MCF 10A (cell line): Measurements from ENCODE around the gene PDC. TPM values are rescaled to one million over a fixed set of nuclear protein-coding genes. Genes with fewer than 3 reads are reported as not detected.
"Not testable (repeated sequence)": the region's sequence is repeated elsewhere in the genome, so short reads cannot be mapped to it uniquely, and the experiment has no call there.

Experiments
- BruUV-seq: library from RNA; stranded (reverse); fragments of 400-500 nt; replicated peaks from 2 replicates; lab custom pipeline; 2021; lab: Mats Ljungman, UMichigan
- CTCF ChIA-PET: fragments of 300-600 bp; sonication (Branson Sonifier 250); formaldehyde crosslinking; extraction: SDS; loops from one replicate; lab custom pipeline; 2021; ENCODE audit warnings: antibody characterized with exemption, inconsistent platforms; lab: Yijun Ruan, JAX
- POLR2A ChIA-PET: fragments of 300-600, 350-650 bp; sonication (Branson Sonifier 250); formaldehyde crosslinking; extraction: SDS; loops from one replicate; lab custom pipeline; 2020; ENCODE audit warnings: antibody characterized with exemption, inconsistent platforms; lab: Yijun Ruan, JAX
- DNase-seq: peaks from one replicate; pipeline ENCODE4 v3.0.0-alpha.2; 2018; ENCODE audit not compliant: unreplicated experiment
- H3K27ac Mint-ChIP-seq: one replicate; pipeline ENCODE4 v1.8.0; 2022; ENCODE audit warnings: mild to moderate bottlenecking, low read depth, mixed read lengths; ENCODE audit not compliant: unreplicated experiment
- H3K27me3 Mint-ChIP-seq: one replicate; pipeline ENCODE4 v1.8.0; 2022; ENCODE audit warnings: mixed read lengths; ENCODE audit not compliant: insufficient read depth, unreplicated experiment
- H3K36me3 Mint-ChIP-seq: one replicate; pipeline ENCODE4 v1.8.0; 2022; ENCODE audit warnings: mild to moderate bottlenecking, moderate library complexity, mixed read lengths; ENCODE audit not compliant: insufficient read depth, unreplicated experiment
- H3K4me1 Mint-ChIP-seq: one replicate; pipeline ENCODE4 v1.8.0; 2022; ENCODE audit warnings: mixed read lengths; ENCODE audit not compliant: insufficient read depth, unreplicated experiment
- H3K4me3 Mint-ChIP-seq: one replicate; pipeline ENCODE4 v1.8.0; 2022; ENCODE audit warnings: mild to moderate bottlenecking, moderate library complexity, mixed read lengths; ENCODE audit not compliant: unreplicated experiment
- H3K9me3 Mint-ChIP-seq: one replicate; pipeline ENCODE4 v1.8.0; 2022; ENCODE audit warnings: mixed read lengths; ENCODE audit not compliant: unreplicated experiment
- intact Hi-C: fragments of 100-400 bp; cut with micrococcal nuclease; formaldehyde crosslinking; loops from 2 replicates; pipeline ENCODE4 v1.14.1; 2022
- total RNA-seq: library from RNA; stranded (reverse); gene quantifications from 2 replicates; pipeline ENCODE4 v1.2.3, GENCODE V29; 2022
- TF ChIP-seq, protein P1 (sequence below): fragments of 200-600 bp; IDR thresholded peaks from one replicate; pipeline ENCODE4 v1.8.0; 2022; ENCODE audit warnings: antibody characterized with exemption, mild to moderate bottlenecking; ENCODE audit not compliant: unreplicated experiment

The PDC gene
- total RNA-seq, 1 experiment from 2014 or later, result not detected

GRCh38 chr1:186403632-186404031 is 57.3 kb downstream of the PDC start:
- BruUV-seq, result no TSS peak
- intact Hi-C loops, result loop anchor here (1.0 to 5.0 kb wide), 5 partner anchors 79 to 583 kb away; partner anchors contain the start of gene PTGS2
- peaks cover 81% of the 10 kb centered on the region for H3K36me3 Mint-ChIP-seq
- no peaks in the 10 kb centered on the region for H3K9me3 Mint-ChIP-seq
- H3K4me1 Mint-ChIP-seq, result no peaks in the 10 kb centered on the region
- H3K4me3 Mint-ChIP-seq, result no peak overlapping the region
- no peaks in the 10 kb centered on the region for H3K27me3 Mint-ChIP-seq
- no peak for DNase-seq
- TF ChIP-seq, protein P1, sequence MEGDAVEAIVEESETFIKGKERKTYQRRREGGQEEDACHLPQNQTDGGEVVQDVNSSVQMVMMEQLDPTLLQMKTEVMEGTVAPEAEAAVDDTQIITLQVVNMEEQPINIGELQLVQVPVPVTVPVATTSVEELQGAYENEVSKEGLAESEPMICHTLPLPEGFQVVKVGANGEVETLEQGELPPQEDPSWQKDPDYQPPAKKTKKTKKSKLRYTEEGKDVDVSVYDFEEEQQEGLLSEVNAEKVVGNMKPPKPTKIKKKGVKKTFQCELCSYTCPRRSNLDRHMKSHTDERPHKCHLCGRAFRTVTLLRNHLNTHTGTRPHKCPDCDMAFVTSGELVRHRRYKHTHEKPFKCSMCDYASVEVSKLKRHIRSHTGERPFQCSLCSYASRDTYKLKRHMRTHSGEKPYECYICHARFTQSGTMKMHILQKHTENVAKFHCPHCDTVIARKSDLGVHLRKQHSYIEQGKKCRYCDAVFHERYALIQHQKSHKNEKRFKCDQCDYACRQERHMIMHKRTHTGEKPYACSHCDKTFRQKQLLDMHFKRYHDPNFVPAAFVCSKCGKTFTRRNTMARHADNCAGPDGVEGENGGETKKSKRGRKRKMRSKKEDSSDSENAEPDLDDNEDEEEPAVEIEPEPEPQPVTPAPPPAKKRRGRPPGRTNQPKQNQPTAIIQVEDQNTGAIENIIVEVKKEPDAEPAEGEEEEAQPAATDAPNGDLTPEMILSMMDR, result no peak
- no peak overlapping the region for H3K27ac Mint-ChIP-seq
- CTCF ChIA-PET, result interaction anchor here (0.7 to 2.0 kb wide), 23 partner anchors 8 to 1750 kb away, joined by 3 to 8 read pairs (median 4); partner anchors contain the start of genes ODR4 and TPR
- POLR2A ChIA-PET, result interaction anchor here (1.0 to 1.1 kb wide), 2 partner anchors 14 to 27 kb away, joined by 3 to 4 read pairs; no protein-coding TSS in a partner anchor

GRCh38 chr1:186401446-186401845 is 59.5 kb downstream of the PDC start:
- CTCF ChIA-PET, BruUV-seq, H3K9me3 Mint-ChIP-seq, POLR2A ChIA-PET, H3K27ac Mint-ChIP-seq, H3K27me3 Mint-ChIP-seq, DNase-seq, H3K4me1 Mint-ChIP-seq, H3K4me3 Mint-ChIP-seq: not testable (repeated sequence)
- intact Hi-C loops, result loop anchor here (5.0 kb wide), 3 partner anchors 81 to 516 kb away; no protein-coding TSS in a partner anchor
- peaks cover 76% of the 10 kb centered on the region for H3K36me3 Mint-ChIP-seq

Other genes with a start within 250 kb of the PDC start
- gene PRG4, start 164.8 kb downstream of the PDC start, total RNA-seq, result 0.07 TPM in 1 of 2 replicates, not detected in the other
- gene TPR, start 85.9 kb downstream of the PDC start, total RNA-seq, result 126 and 140 TPM in 2 replicates
- 36.9 and 39.9 TPM in 2 replicates for gene ODR4, start 85.3 kb downstream of the PDC start, total RNA-seq
- gene PTGS2, start 219.3 kb upstream of the PDC start, total RNA-seq, result 6.0 and 17.6 TPM in 2 replicates